GM12878 (cell line): ENCODE measurements around the gene SUGP2. TPM values are rescaled to one million over a fixed set of nuclear protein-coding genes. Genes with fewer than 3 reads are reported as not detected.
A peak's percentile ranks its signal among the peaks of the same experiment; 100 is the strongest.

Source experiments
- ATAC-seq: fragments of 200-7000 bp; cut with Tn5 transposase; 3 replicates; pipeline ENCODE4 v1.9.1; 2020; ENCODE audit warnings: mild to moderate bottlenecking, moderate library complexity
- BruUV-seq: library from RNA; stranded (reverse); fragments of 400-500 nt; replicated peaks from 2 replicates; lab custom pipeline; 2021; lab: Mats Ljungman, UMichigan
- CTCF ChIA-PET: fragments of 300-600 bp; sonication (Branson Sonifier 250); formaldehyde crosslinking; extraction: SDS; loops from one replicate; lab custom pipeline; 2021; ENCODE audit warnings: inconsistent platforms; lab: Yijun Ruan, JAX
- POLR2A ChIA-PET: fragments of 350-600 bp; formaldehyde crosslinking; extraction: SDS; loops from one replicate; lab custom pipeline; 2021; ENCODE audit warnings: inconsistent platforms; lab: Charles Lee
- RAD21 ChIA-PET: fragments of 300-600 bp; sonication (Branson Sonifier 250); formaldehyde crosslinking; loops from one replicate; lab custom pipeline; 2023; ENCODE audit warnings: antibody characterized with exemption; ENCODE audit not compliant: unreplicated experiment; lab: Charles Lee
- SMC1A ChIA-PET: fragments of 300-600 bp; sonication (Branson Sonifier 250); formaldehyde crosslinking; loops from one replicate; lab custom pipeline; 2023; ENCODE audit not compliant: unreplicated experiment, uncharacterized antibody; lab: Charles Lee
- DNase-seq: peaks from one replicate; pipeline ENCODE4 v3.0.0-alpha.2; 2011; ENCODE audit warnings: low read depth, low spot score
- FAIRE-seq: peaks from 3 replicates; lab custom pipeline; 2011; peaks lifted over from hg19 to GRCh38; lab: Jason Lieb, UNC
- H2AFZ ChIP-seq: 2 replicates; pipeline ENCODE4 v1.6.0; 2011; ENCODE audit warnings: low read depth, low read length, control low read depth; ENCODE audit not compliant: control insufficient read depth
- H3K27ac ChIP-seq: 2 replicates; pipeline ENCODE4 v1.5.1; 2011; ENCODE audit warnings: control low read depth; ENCODE audit not compliant: control insufficient read depth, insufficient read depth
- H3K27me3 ChIP-seq, 2 experiments: replicated peaks in 1 of 2; 2 replicates each; pipeline versions ENCODE4 v1.6.0 to v1.6.1; 2011; ENCODE audit warnings: low read length in 1 of 2; ENCODE audit not compliant: control insufficient read depth in 2 of 2, insufficient read depth in 2 of 2
- H3K36me3 ChIP-seq, 2 experiments: 2 replicates each; pipeline ENCODE4 v1.5.1; 2011; ENCODE audit warnings: low read length in 1 of 2; ENCODE audit not compliant: control insufficient read depth in 2 of 2, insufficient read depth in 2 of 2
- H3K4me1 ChIP-seq: 2 replicates; pipeline ENCODE4 v1.6.1; 2011; ENCODE audit warnings: mild to moderate bottlenecking, low read length, moderate library complexity, mixed read lengths; ENCODE audit not compliant: control insufficient read depth, insufficient read depth
- H3K4me2 ChIP-seq: 2 replicates; pipeline ENCODE4 v1.6.0; 2011; ENCODE audit warnings: control low read depth; ENCODE audit not compliant: control insufficient read depth, insufficient read depth
- H3K4me3 ChIP-seq: fragments of 200-600 bp; sonication (generic); 2 replicates; pipeline ENCODE4 v1.5.1; 2016
- H3K79me2 ChIP-seq: 2 replicates; pipeline ENCODE4 v1.6.0; 2011; ENCODE audit warnings: low read length; ENCODE audit not compliant: control insufficient read depth, insufficient read depth
- H3K9ac ChIP-seq: 2 replicates; pipeline ENCODE4 v1.8.0; 2011; ENCODE audit warnings: low read length, control low read depth, mixed read lengths; ENCODE audit not compliant: control insufficient read depth, insufficient read depth
- H3K9me3 ChIP-seq: replicated peaks from 3 replicates; pipeline ENCODE4 v1.5.1; 2011; ENCODE audit warnings: mild to moderate bottlenecking, low read length; ENCODE audit not compliant: control insufficient read depth, insufficient read depth
- H4K20me1 ChIP-seq: 2 replicates; pipeline ENCODE4 v1.6.0; 2011; ENCODE audit not compliant: control insufficient read depth, insufficient read depth
- BACH1 ChIP-seq: fragments of 450-650 bp; IDR thresholded peaks from 2 replicates; pipeline ENCODE4 v1.6.1; 2017; ENCODE audit warnings: mild to moderate bottlenecking, borderline replicate concordance
- KLF5 ChIP-seq: fragments of 450-650 bp; IDR thresholded peaks from 2 replicates; pipeline ENCODE4 v1.6.1; 2014; ENCODE audit warnings: mild to moderate bottlenecking; ENCODE audit not compliant: partially characterized antibody
- MYC ChIP-seq: IDR thresholded peaks from 2 replicates; pipeline ENCODE4 v1.6.1; 2011; ENCODE audit warnings: mild to moderate bottlenecking, low read length, moderate library complexity, inconsistent platforms; ENCODE audit not compliant: insufficient read depth, insufficient replicate concordance, insufficient read length, severe bottlenecking
- NFYB ChIP-seq: IDR thresholded peaks from 2 replicates; pipeline ENCODE4 v1.6.1; 2011; ENCODE audit warnings: low read depth, mild to moderate bottlenecking, low read length, improper control_type of control experiment, moderate library complexity; ENCODE audit not compliant: insufficient read depth
- PAX5 ChIP-seq: IDR thresholded peaks from 2 replicates; pipeline ENCODE4 v1.6.1; 2011; ENCODE audit warnings: low read depth, low read length, borderline replicate concordance
- RELA ChIP-seq: fragments of 450-650 bp; IDR thresholded peaks from 2 replicates; pipeline ENCODE4 v1.8.0; 2014; ENCODE audit warnings: borderline replicate concordance; ENCODE audit not compliant: partially characterized antibody
- SIN3A ChIP-seq: IDR thresholded peaks from 2 replicates; pipeline ENCODE4 v1.6.1; 2012; ENCODE audit warnings: low read depth, low read length, improper control_type of control experiment
- SMC3 ChIP-seq: IDR thresholded peaks from 2 replicates; pipeline ENCODE4 v1.6.1; 2011; ENCODE audit warnings: low read length, improper control_type of control experiment, borderline replicate concordance
- SPI1 ChIP-seq: IDR thresholded peaks from 2 replicates; pipeline ENCODE4 v1.6.1; 2011; ENCODE audit warnings: low read depth, mild to moderate bottlenecking, low read length, moderate library complexity, borderline replicate concordance; ENCODE audit not compliant: insufficient read depth
- STAT1 ChIP-seq: fragments of 450-650 bp; conservative IDR thresholded peaks from 2 replicates; pipeline ENCODE4 v1.6.1; 2014; ENCODE audit warnings: antibody characterized with exemption, mild to moderate bottlenecking
- ZNF217 ChIP-seq: fragments of 450-650 bp; IDR thresholded peaks from 2 replicates; pipeline ENCODE4 v1.6.1; 2017; ENCODE audit warnings: antibody characterized with exemption, mild to moderate bottlenecking
- WGBS: methylation state at CpG from one replicate; pipeline ENCODE4 v1.1.6; 2016; ENCODE audit warnings: low lambda C conversion rate; ENCODE audit not compliant: insufficient replicate concordance, insufficient coverage; ENCODE audit errors: missing lambda C conversion rate; 5-methylcytosine and 5-hydroxymethylcytosine counted together
- in situ Hi-C: fragments of 300-500 bp; cut with MboI; formaldehyde crosslinking; loops from 9 replicates; pipeline ENCODE4 v1.14.3; 2018; ENCODE audit warnings: mixed read lengths
- intact Hi-C: fragments of 100-400 bp; cut with micrococcal nuclease; formaldehyde crosslinking; loops from one replicate; pipeline ENCODE4 v1.14.2; 2022; ENCODE audit not compliant: unreplicated experiment
- polyA plus RNA-seq, 11 experiments: library from polyadenylated mRNA; depleted of rRNA in 4 of 11; unstranded in 6 of 11; stranded (reverse) in 5 of 11; fragments of >200 nt; fragmentation: Nextera tagmentation in 4 of 11; fragmentation: Illumina TruSeq in 1 of 11; extraction: Ambion mirVana in 4 of 11; extraction: Trizol in 1 of 11; gene quantifications; 1 replicate in 1 of 11; 2 replicates in 10 of 11; pipeline versions ENCODE4 v1.2.1 to v1.2.3, GENCODE V29; 2011 to 2016; ENCODE audit warnings: inconsistent platforms in 2 of 11, missing spikeins in 2 of 11, low read depth in 1 of 11
- total RNA-seq, 4 experiments: library from RNA; depleted of rRNA in 3 of 4; stranded (reverse); fragments of >200 nt in 3 of 4; fragmentation: Illumina TruSeq in 1 of 4; extraction: Trizol in 1 of 4; gene quantifications; 2 replicates each; pipeline versions ENCODE4 v1.2.1 to v1.2.3, GENCODE V29; 2013 to 2021
- TF ChIP-seq, protein P1 (sequence below), 3 experiments: IDR thresholded peaks in 2 of 3; conservative IDR thresholded peaks in 1 of 3; 2 replicates each; pipeline ENCODE4 v1.5.1; 2011; ENCODE audit warnings: low read depth in 3 of 3, low read length in 3 of 3, mild to moderate bottlenecking in 3 of 3, control low read depth in 2 of 3, moderate library complexity in 2 of 3, inconsistent platforms in 1 of 3, mixed read lengths in 1 of 3; ENCODE audit not compliant: control insufficient read depth in 2 of 3, insufficient read depth in 1 of 3; ENCODE audit errors: extremely low read depth in 1 of 3
- TF ChIP-seq, protein P2 (sequence below): IDR thresholded peaks from 2 replicates; pipeline ENCODE4 v1.6.1; 2012; ENCODE audit warnings: low read depth, low read length, improper control_type of control experiment
- TF ChIP-seq, protein P3 (sequence below): fragments of 450-650 bp; IDR thresholded peaks from 2 replicates; pipeline ENCODE4 v1.6.1; 2018; ENCODE audit warnings: mild to moderate bottlenecking, low read depth, moderate library complexity; ENCODE audit not compliant: partially characterized antibody

Gene SUGP2
- total and polyA plus RNA-seq, 10 of the 15 experiments (the other 5 are each of a cell fraction or from before 2014, with no cell fraction given) = 15.0 to 120 (median 57.2) TPM

- TF ChIP-seq, protein P1, sequence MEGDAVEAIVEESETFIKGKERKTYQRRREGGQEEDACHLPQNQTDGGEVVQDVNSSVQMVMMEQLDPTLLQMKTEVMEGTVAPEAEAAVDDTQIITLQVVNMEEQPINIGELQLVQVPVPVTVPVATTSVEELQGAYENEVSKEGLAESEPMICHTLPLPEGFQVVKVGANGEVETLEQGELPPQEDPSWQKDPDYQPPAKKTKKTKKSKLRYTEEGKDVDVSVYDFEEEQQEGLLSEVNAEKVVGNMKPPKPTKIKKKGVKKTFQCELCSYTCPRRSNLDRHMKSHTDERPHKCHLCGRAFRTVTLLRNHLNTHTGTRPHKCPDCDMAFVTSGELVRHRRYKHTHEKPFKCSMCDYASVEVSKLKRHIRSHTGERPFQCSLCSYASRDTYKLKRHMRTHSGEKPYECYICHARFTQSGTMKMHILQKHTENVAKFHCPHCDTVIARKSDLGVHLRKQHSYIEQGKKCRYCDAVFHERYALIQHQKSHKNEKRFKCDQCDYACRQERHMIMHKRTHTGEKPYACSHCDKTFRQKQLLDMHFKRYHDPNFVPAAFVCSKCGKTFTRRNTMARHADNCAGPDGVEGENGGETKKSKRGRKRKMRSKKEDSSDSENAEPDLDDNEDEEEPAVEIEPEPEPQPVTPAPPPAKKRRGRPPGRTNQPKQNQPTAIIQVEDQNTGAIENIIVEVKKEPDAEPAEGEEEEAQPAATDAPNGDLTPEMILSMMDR (IDR thresholded peaks at IDR 0.05 in 2 of 3, conservative IDR thresholded peaks at IDR 0.05 in 1 of 3; ENCODE audit: control insufficient read depth in 2 of 3, extremely low read depth in 1 of 3, insufficient read depth in 1 of 3, low read depth in 3 of 3, low read length in 3 of 3) = peak; percentile 64 to 73 (median 66)
- TF ChIP-seq, all 136 proteins: peak for 5
Measured at GRCh38 chr19:19053508-19054314, 20.4 kb upstream of the SUGP2 start (continued).

- DNase-seq (no peak), FAIRE-seq (no peak), ATAC-seq (no peak)
- ChIA-PET POLR2A (no interaction called here), RAD21 (no interaction called here), CTCF (interaction anchor here (0.6 to 3.7 kb wide), 10 partner anchors 14 to 124 kb away, joined by 3 to 24 read pairs (median 4); no protein-coding TSS in a partner anchor), SMC1A (interaction anchor here (0.6 to 1.6 kb wide), 6 partner anchors 32 to 91 kb away, joined by 3 to 6 read pairs (median 3); no protein-coding TSS in a partner anchor)
- no peaks in the 10 kb centered on the region for H3K79me2 ChIP-seq
- H3K4me2 ChIP-seq = no peak overlapping the region
- intact Hi-C loops (loop anchor here (1.0 to 5.0 kb wide), 2 partner anchors 59 to 86 kb away; no protein-coding TSS in a partner anchor), in situ Hi-C loops (no loop called here)
- no peak overlapping the region for H3K4me3 ChIP-seq
- no peaks in the 10 kb centered on the region; the same call in 1 of the 2 replicates for H4K20me1 ChIP-seq
- H2AFZ ChIP-seq = no peak overlapping the region
- peaks cover 30 to 42% of the 10 kb centered on the region in 2 experiments for H3K36me3 ChIP-seq
- TF ChIP-seq, protein P2, sequence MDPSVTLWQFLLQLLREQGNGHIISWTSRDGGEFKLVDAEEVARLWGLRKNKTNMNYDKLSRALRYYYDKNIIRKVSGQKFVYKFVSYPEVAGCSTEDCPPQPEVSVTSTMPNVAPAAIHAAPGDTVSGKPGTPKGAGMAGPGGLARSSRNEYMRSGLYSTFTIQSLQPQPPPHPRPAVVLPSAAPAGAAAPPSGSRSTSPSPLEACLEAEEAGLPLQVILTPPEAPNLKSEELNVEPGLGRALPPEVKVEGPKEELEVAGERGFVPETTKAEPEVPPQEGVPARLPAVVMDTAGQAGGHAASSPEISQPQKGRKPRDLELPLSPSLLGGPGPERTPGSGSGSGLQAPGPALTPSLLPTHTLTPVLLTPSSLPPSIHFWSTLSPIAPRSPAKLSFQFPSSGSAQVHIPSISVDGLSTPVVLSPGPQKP = no peak
- TF ChIP-seq SMC3 (no peak), KLF5 (no peak), STAT1 (no peak), SPI1 (no peak), PAX5 (no peak), BACH1 (no peak), NFYB (no peak), MYC (no peak), SIN3A (no peak), RELA (no peak), ZNF217 (no peak)
- TF ChIP-seq, protein P3, sequence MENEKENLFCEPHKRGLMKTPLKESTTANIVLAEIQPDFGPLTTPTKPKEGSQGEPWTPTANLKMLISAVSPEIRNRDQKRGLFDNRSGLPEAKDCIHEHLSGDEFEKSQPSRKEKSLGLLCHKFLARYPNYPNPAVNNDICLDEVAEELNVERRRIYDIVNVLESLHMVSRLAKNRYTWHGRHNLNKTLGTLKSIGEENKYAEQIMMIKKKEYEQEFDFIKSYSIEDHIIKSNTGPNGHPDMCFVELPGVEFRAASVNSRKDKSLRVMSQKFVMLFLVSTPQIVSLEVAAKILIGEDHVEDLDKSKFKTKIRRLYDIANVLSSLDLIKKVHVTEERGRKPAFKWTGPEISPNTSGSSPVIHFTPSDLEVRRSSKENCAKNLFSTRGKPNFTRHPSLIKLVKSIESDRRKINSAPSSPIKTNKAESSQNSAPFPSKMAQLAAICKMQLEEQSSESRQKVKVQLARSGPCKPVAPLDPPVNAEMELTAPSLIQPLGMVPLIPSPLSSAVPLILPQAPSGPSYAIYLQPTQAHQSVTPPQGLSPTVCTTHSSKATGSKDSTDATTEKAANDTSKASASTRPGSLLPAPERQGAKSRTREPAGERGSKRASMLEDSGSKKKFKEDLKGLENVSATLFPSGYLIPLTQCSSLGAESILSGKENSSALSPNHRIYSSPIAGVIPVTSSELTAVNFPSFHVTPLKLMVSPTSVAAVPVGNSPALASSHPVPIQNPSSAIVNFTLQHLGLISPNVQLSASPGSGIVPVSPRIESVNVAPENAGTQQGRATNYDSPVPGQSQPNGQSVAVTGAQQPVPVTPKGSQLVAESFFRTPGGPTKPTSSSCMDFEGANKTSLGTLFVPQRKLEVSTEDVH = no peak
- no TSS peak for BruUV-seq
- H3K9me3 ChIP-seq = no peaks in the 10 kb centered on the region
- 53% methylated on average over 1 of the region's 1 CpG for WGBS
- no peaks in the 10 kb centered on the region for H3K27me3 ChIP-seq
- H3K9ac ChIP-seq = no peak overlapping the region
- H3K27ac ChIP-seq = 0 out of 2 replicates have a peak overlapping the region, but pooled peaks have one; percentile 11
- H3K4me1 ChIP-seq = no peaks in the 10 kb centered on the region
Measured at GRCh38 chr19:19052921-19053320, 19.6 kb upstream of the SUGP2 start.
